HG02938 (cell line): ENCODE data around the gene SP6.

Source experiments
- ATAC-seq: cut with Tn5 transposase; IDR thresholded peaks from one replicate; pipeline ENCODE4 v1.9.1; 2021; ENCODE audit warnings: mild to moderate bottlenecking, moderate library complexity; ENCODE audit not compliant: unreplicated experiment

Gene SP6

DNA sequence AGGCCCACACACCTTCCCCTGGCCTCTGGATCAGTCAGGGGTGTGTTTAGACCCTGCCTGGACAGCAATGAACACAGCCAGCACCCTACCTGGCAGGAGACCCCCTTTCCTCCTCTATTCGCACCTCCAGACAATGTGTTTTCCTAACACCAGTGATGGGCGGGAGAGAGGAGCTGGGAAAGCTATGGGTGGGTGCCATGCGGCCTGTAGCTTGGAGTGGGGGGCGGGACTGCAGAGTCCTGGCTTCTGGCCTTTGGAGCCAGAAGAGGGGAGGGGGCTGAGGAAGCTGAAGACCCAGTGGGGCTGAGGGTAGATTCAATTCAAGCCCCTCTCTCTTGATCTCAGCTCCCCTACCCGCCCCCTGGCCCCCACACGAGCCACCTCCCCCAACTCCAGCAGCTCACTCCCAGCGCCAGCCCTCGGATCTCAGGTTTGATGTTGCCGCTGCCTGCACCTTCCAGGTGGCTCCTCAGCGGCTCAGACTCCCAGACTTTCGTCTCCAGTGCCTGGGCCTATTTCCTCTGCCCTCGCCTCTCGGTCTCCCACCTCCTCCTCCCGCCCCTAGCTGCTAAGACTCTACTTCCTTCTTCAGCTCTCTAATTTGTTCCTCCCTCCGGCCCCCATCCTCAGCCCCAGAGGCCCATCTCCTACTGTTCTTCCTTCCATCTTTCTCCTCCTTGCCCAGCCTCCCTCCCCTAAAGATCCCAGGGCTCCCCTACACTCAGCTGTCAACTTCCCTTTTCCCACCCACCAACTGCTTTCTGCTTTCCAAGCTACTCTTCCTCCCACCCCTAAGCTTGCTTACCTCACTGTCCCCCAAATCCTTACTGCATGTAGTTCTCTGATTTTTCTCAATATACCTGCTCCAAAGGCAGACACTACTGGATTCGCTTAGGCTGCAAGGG, 6.8 kb upstream of the SP6 start:
- no peak for ATAC-seq

DNA sequence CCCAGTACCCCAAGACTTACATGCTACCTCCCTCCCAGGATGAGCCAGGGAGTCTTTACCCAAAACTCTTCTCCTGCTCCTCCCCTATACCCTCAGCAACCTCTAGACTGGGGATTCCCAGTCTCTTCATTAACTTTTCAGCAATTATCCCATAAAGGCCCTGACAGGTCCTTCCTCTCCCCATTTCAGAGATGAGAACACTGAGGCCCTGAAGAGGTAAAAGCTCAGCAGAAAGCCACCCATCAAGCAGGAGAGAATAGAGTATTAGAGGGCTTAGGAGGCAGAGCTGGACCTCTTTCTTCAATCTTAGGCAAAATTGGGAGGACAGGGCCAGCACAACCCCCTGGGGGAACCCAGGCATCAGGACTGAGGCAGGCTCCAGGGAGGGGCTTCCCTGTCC, 5.9 kb upstream of the SP6 start:
- no peak for ATAC-seq

GRCh38 chr17:47855737-47856136, 4.8 kb upstream of the SP6 start:
- no peak for ATAC-seq

- ATAC-seq: no peak
These were observed 2.7 kb upstream of the SP6 start for GRCh38 chr17:47853616-47854015.

- ATAC-seq: no peak
These were observed 1.4 kb upstream of the SP6 start for GRCh38 chr17:47852113-47852949.

DNA sequence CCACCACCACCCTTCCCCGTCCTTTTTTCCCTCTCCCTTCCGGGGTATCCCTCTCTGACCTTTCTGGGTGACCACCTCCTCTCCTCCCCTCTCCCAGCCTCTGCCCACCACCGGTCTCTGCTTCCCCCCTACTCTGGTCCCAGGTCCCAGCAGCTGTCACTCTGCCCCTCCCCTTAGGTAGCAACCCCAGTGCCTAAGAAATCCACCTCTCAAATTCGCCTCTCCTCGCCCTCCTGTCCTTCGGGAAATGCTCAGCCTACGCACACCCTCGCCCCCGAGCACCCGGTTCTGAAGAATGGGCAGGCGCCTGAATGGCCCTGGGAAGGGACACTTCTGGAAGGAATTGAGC, 775 bp upstream of the SP6 start:
- no peak for ATAC-seq

DNA sequence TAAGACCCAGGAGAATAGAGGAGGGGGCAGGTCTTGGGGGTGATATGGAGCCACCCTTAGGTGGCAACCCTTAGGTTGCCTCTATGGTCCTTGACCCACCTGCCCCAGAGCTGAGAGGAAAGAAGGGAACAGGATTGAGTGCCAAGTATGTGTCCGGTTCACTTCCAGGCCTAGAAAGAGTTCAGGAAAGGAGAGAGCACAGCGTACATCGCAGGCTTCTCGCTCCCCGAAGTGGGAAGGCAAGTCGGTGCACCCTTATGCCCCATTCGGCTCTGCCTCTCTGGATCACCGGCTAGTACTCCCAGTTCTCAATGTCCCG, 631 bp downstream of the SP6 start:
- no peak for ATAC-seq

DNA sequence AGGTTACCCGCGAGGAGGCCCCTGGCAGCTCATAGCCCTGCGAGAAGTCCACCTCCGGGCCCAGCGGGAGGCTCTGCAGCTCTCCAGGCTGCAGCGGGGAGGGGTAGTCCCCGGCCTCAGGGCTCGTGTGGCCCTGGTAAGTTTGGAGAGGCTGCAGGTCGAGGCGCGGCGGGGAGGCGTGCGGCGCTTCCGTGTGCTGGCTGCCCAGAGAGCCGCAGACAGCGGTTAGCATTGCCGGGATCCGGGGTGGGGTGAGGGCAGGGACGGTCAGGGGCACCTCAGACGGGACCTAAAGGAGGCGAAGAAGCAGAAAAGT, 2.8 kb downstream of the SP6 start:
- ATAC-seq: no peak

DNA sequence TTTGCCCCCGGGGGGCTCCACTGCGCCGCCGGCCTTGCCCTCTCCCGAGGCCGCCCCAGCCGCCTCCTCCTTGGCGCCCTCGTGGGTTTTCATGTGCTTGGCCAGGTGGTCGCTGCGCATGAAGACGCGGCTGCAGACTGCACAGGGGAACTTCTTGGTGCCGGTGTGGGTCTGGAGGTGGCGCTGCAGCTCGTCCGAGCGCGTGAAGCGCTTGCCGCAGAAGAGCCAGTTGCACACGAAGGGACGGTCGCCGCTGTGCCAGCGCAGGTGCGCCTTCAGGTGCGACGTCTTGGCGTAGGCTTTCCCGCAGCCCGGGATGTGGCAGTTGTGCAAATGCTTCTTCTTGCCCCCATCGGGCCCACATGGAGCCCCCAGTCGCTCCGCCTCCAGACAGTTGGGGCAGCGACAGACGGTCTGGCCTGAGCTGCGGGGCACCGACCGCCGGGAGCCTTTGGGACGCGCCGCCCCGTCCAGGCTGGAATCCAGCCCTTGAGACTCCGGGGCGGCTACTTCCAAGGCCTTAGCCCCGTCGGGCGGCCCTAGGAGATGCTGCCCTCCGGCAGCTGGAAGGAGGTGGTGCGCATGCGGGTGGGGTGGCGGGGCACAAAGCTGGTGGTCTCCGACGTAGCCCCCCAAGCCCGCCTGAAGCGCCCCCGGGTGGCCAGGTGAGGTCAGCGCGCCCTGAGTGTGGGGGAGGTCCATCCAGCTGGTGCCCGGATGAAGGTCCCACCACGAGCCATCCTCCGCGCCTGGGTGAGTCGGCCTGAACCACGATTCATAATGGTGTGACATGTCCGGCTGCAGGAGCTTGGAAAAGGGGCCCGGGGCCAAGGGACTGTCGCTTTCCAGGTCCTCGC, 3.4 kb downstream of the SP6 start:
- no peak for ATAC-seq

- no peak for ATAC-seq
These were observed 4.1 kb downstream of the SP6 start for GRCh38 chr17:47846716-47847340.

DNA sequence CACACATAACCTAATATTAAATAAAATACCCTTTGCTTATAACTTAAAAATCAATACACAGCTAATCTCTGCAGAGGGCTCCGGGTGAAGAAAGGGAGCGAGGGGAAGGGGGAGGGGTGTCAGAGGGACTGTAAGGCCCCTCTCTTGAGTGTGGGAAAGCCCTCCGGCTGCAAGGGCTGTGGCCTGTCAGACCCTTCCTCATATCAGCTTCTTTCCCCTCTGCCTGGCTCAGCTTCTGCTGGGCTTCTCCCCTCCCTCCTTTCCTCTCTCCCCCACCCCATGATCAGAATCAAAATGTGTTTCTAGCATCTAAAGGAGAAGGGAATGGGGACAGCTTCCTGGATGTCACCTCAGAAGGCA, 5.3 kb downstream of the SP6 start:
- ATAC-seq: no peak

DNA sequence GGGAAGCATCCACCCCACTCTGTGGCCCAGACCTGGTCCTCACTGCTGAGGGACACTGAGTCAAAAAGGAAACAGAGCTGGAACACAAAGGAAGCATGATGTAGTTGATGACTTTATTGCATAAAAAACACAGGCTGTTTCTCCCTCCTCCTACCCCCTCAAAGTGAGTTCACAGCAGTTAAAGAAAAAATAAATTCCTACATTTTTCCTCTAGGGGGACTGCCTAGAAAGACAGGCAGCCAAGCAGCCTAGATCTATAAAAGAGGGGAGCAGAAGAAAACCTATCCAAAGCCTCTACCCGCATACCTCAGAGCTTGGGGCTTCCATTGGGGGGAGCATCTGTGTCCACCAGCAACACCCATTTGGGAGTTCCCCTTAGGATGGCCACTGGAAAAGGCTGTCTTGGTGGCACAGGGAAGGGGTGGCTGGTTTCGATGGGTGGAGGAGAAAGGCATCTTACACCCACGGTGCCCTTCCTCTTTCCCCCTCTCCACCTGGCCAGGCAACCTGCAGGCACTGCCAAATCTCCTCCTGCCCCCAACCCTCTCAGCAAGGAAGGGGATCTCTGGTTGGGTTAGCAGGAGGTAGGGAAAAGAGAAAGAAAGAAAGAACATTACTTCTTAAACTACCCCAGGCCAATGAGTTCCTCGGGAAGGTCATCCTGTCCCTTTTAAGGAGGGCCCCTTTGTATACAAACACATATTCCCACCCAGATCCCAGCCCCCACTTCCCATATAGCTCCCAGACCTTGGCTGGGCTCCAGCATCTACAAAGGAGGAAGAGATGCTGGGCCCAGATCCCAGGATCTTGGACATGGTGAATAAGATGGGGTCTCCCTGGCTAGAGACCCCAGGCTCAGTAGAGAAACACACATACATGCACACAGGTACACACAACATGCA, 5.9 kb downstream of the SP6 start:
- ATAC-seq: no peak

- no peak for ATAC-seq
These were observed 6.7 kb downstream of the SP6 start for GRCh38 chr17:47844227-47844626.

GRCh38 chr17:47843391-47843730, 7.6 kb downstream of the SP6 start:
- ATAC-seq: no peak

- no peak for ATAC-seq
These were observed 9.3 kb downstream of the SP6 start for GRCh38 chr17:47841488-47842291.

DNA sequence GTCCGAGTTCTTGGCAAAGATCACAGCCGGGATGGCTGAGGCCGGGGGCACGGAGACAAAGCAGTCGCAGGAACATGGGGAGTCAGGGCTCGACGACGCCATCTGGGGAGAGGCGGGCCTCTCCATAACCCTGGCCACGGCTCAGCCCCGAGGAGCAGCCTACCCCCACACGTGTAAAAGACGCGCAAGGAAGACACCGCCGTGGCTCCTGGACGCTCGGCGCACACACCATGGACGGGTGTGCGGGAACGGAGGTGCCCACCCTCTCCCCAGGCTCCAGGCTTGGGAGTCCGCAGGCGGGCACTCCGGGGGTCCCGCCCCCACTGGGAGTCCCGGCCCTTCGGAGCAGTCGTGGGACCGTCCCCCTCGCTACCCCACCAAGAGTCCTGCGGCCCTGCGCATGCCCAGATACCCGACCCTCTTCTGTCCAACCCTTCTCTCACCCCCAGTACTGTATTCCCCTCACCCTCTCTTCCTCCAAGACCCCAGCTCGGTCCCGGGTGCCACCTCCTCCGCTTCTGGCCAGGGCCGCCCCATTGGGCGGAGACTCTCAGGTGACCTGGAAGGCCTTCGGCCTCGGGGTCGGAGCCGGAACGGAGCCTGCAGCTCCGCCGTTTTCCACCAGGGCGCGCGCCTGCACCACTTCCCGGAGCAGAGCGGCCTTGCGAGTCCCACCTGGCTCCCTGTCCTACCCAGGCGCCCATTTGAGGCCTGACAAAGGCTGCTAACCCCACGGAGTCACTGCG, 10.0 kb downstream of the SP6 start, which contains the start of gene SCRN2:
Gene SCRN2 (minus strand): TSS at position 532 of the 746 bp plus-strand sequence. CDS start 430 bp downstream, at position 102.
- no peak for ATAC-seq

- no peak for ATAC-seq
These were observed 10.8 kb downstream of the SP6 start for GRCh38 chr17:47840001-47840741.

DNA sequence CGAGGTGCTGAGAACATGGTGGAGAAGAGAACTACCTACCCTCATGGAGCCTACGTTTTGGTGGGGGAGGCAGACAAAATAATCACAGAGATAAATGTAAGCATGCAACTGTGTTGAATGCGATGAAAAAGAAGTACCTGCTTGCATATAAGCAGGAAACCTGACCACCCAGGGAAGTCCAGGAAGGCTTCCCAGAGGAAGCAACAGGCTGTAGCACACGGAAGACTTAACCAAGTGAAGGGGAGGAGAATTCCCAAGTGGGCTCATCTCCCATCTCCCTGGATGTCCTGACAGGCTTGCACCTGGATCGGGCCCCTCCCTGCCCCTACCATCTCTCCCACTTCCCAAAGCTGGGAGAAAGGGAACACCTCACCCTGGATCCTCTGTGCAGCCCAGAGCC, 11.9 kb downstream of the SP6 start:
- ATAC-seq: no peak
